ENCODE measurements around the gene ZSCAN23.
"Not testable (repeated sequence)": the region's sequence is repeated elsewhere in the genome, so short reads cannot be mapped to it uniquely, and the experiment has no call there.

- TF ChIP-seq POLR2AphosphoS5 (IDR thresholded peaks at IDR 0.05; ENCODE audit: low read depth, low read length); TAF1 (IDR thresholded peaks at IDR 0.05; ENCODE audit: low read depth, low read length); POLR2A (IDR thresholded peaks at IDR 0.05; ENCODE audit: low read depth, low read length); SPI1 (IDR thresholded peaks at IDR 0.05; ENCODE audit: low read depth, low read length); PAX5 (IDR thresholded peaks at IDR 0.05; ENCODE audit: insufficient read depth, low read length, severe bottlenecking); POU2F2 (IDR thresholded peaks at IDR 0.05; ENCODE audit: low read depth, low read length): not testable (repeated sequence)
Measured at GRCh38 chr6:28444759-28445158, 1.5 kb upstream of the ZSCAN23 start.
